ENCODE data around the gene MORC2. TPM values are rescaled to one million over a fixed set of nuclear protein-coding genes. Genes with fewer than 3 reads are reported as not detected.

The MORC2 gene
- total and polyA plus RNA-seq, 4 donors, result 11.9 to 24.7 (median 20.7) TPM

DNA sequence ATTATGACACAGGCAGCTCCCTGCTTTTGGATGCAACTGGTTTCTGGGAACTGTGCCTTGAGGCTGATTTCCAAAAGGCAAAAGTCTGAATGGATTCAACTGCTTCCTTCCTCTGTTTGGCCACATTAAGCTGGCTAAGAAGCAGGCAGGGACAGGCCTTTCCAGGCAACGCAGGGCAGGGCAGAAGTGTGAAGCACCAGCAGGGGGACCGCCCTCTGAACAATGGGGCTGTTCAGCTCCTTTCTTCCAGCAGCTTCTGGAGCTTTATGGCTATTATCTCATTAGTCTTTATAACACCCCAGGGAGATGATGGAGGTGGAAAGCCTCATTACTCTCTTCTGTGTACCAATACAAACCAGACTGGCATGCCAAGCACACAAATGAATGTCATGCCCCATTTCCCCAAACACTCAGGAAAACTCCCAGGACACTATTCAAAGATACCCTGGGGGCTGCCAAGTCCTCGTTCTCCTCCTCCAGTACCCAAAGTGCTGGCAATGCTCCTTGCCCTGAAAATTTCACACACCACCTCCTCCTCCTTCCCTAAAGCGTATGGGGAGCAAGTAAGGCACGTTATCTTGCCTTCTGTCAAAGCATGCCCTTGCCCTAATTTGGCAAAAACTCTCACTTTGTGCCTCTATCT, 21.3 kb downstream of the MORC2 start:
- H3K27ac ChIP-seq (ENCODE audit: low read depth in 1 of 2, low read length in 1 of 2), result peak overlapping the region in 1 of 2 donors; percentile 23
- H3K9ac ChIP-seq (ENCODE audit: insufficient read depth in 1 of 2, low read length in 2 of 2), result no peak overlapping the region
- peaks cover 47 to 64% (median 50%) of the 10 kb centered on the region in 4 donors for H3K36me3 ChIP-seq (ENCODE audit: control insufficient read depth in 4 of 4, insufficient read depth in 4 of 4, low read length in 4 of 4)
- peaks cover 0 to 3% (median 0%) of the 10 kb centered on the region in 5 donors for H3K4me1 ChIP-seq (ENCODE audit: control insufficient read depth in 5 of 5, insufficient read depth in 5 of 5, low read length in 5 of 5)
- TF ChIP-seq, protein P1, sequence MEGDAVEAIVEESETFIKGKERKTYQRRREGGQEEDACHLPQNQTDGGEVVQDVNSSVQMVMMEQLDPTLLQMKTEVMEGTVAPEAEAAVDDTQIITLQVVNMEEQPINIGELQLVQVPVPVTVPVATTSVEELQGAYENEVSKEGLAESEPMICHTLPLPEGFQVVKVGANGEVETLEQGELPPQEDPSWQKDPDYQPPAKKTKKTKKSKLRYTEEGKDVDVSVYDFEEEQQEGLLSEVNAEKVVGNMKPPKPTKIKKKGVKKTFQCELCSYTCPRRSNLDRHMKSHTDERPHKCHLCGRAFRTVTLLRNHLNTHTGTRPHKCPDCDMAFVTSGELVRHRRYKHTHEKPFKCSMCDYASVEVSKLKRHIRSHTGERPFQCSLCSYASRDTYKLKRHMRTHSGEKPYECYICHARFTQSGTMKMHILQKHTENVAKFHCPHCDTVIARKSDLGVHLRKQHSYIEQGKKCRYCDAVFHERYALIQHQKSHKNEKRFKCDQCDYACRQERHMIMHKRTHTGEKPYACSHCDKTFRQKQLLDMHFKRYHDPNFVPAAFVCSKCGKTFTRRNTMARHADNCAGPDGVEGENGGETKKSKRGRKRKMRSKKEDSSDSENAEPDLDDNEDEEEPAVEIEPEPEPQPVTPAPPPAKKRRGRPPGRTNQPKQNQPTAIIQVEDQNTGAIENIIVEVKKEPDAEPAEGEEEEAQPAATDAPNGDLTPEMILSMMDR (IDR thresholded peaks at IDR 0.05; ENCODE audit: control extremely low read depth, extremely low read depth), result no peak
- no peaks in the 10 kb centered on the region for H3K9me3 ChIP-seq (ENCODE audit: control insufficient read depth in 4 of 4, insufficient read depth in 3 of 4, low read length in 3 of 4)
- 64 to 82% methylated on average over 5 of the region's 5 CpGs for WGBS, 2 donors
- ATAC-seq (ENCODE audit: insufficient read depth, low FRiP score) (no peak), DNase-seq (no peak)
- no peak overlapping the region for H3K4me3 ChIP-seq
- H3K27me3 ChIP-seq (ENCODE audit: control insufficient read depth in 3 of 3, insufficient read depth in 3 of 3, low read length in 2 of 3), result no peaks in the 10 kb centered on the region

DNA sequence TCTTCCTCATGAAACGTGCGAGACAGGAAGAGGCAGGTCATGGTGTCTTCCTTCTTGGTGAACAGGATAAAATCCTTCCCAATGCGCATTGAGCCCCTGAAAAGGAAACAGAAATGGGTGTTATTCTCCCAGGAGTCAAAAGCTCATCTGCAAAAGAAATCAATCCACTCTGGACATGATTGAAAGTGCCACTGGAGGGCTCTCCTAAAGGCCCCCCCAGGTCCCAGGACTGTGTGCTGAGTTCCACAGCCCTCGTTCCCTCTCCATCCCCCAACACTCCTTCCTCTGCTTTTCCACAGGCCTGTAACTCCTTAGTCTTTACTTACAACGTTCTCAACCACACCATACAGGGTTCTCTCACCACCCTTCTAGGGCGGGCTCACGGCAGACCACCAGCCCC, 22.2 kb downstream of the MORC2 start:
- H3K4me3 ChIP-seq, result no peak overlapping the region
- TF ChIP-seq, protein P1 (IDR thresholded peaks at IDR 0.05; ENCODE audit: control extremely low read depth, extremely low read depth), result no peak
- H3K36me3 ChIP-seq (ENCODE audit: control insufficient read depth in 4 of 4, insufficient read depth in 4 of 4, low read length in 4 of 4), result peaks cover 53 to 73% (median 58%) of the 10 kb centered on the region in 4 donors
- no peaks in the 10 kb centered on the region for H3K9me3 ChIP-seq (ENCODE audit: control insufficient read depth in 4 of 4, insufficient read depth in 3 of 4, low read length in 3 of 4)
- ATAC-seq (ENCODE audit: insufficient read depth, low FRiP score) (no peak), DNase-seq (no peak)
- WGBS, 2 donors, result 63 to 73% methylated on average over 7 of the region's 7 CpGs
- no peaks in the 10 kb centered on the region for H3K27me3 ChIP-seq (ENCODE audit: control insufficient read depth in 3 of 3, insufficient read depth in 3 of 3, low read length in 2 of 3)
- H3K4me1 ChIP-seq (ENCODE audit: control insufficient read depth in 5 of 5, insufficient read depth in 5 of 5, low read length in 5 of 5), result peaks cover 0 to 3% (median 0%) of the 10 kb centered on the region in 5 donors
- H3K27ac ChIP-seq (ENCODE audit: low read depth in 1 of 2, low read length in 1 of 2), result no peak overlapping the region
- H3K9ac ChIP-seq (ENCODE audit: insufficient read depth in 1 of 2, low read length in 2 of 2), result no peak overlapping the region

DNA sequence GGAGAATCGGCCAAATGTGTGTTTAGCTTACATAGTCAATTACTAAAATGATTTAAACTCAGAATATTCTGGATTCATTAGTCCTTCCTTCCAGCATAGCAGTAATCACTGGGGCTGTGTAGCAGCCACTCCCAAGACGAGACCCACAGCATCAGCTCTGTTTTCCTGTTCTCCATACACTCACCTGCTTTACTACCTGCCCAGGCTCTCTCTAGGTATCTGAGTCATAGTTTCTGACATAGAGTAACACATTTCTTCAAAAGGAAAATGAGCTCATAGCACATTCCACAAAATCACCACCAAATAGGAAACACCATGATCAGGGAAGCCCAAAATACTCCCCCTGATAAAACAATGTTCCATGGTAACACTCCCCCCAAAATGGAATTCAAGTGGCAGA, 22.9 kb downstream of the MORC2 start:
- peaks cover 56 to 73% (median 62%) of the 10 kb centered on the region in 4 donors for H3K36me3 ChIP-seq (ENCODE audit: control insufficient read depth in 4 of 4, insufficient read depth in 4 of 4, low read length in 4 of 4)
- no peaks in the 10 kb centered on the region for H3K27me3 ChIP-seq (ENCODE audit: control insufficient read depth in 3 of 3, insufficient read depth in 3 of 3, low read length in 2 of 3)
- WGBS, 2 donors, result 84 to 93% methylated on average over 2 of the region's 2 CpGs

More for the DNA sequence above, 22.9 kb downstream of the MORC2 start:
- no peak for DNase-seq
- peaks cover 0 to 2% (median 0%) of the 10 kb centered on the region in 4 donors for H3K9me3 ChIP-seq (ENCODE audit: control insufficient read depth in 4 of 4, insufficient read depth in 3 of 4, low read length in 3 of 4)
- ATAC-seq (ENCODE audit: insufficient read depth, low FRiP score), result no peak
- TF ChIP-seq, protein P1 (IDR thresholded peaks at IDR 0.05; ENCODE audit: control extremely low read depth, extremely low read depth), result no peak
- no peak overlapping the region for H3K4me3 ChIP-seq
- H3K9ac ChIP-seq (ENCODE audit: insufficient read depth in 1 of 2, low read length in 2 of 2), result no peak overlapping the region
- H3K27ac ChIP-seq (ENCODE audit: low read depth in 1 of 2, low read length in 1 of 2), result no peak overlapping the region
- peaks cover 0 to 1% (median 0%) of the 10 kb centered on the region in 5 donors for H3K4me1 ChIP-seq (ENCODE audit: control insufficient read depth in 5 of 5, insufficient read depth in 5 of 5, low read length in 5 of 5)

Measured in lung (tissue), 12 donors.